GM19463 (cell line): Measurements from ENCODE around the gene ERN2.
"Not testable (repeated sequence)": the region's sequence is repeated elsewhere in the genome, so short reads cannot be mapped to it uniquely, and the experiment has no call there.

Source experiments
- ATAC-seq: cut with Tn5 transposase; IDR thresholded peaks from one replicate; pipeline ENCODE4 v1.9.1; 2021; ENCODE audit warnings: mild to moderate bottlenecking, moderate library complexity; ENCODE audit not compliant: unreplicated experiment

Gene ERN2

DNA sequence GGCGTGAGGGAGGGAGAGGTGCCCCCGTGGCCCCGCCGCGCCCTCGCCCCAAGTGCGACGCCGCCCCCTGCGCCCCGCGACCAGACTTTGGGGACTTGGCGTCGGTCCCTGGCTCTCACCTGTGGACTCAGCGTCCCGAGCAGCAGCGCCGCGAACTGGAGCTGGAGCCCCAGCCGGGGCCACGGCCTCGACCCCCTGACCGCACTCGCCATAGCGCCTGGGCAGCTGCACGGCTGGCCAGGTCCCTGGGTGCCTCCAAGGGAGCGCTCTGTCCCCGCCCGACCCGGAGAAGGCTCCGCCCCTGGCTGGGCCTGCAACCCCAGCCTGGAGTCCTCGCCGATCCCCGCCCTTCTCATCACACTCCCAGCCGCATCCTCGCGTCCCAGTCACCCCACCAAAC, at the start of gene ERN2:
ERN2 (minus strand) TSS at position 247 of the 400 bp plus-strand sequence; CDS start at position 212, 35 bp downstream.
- ATAC-seq: no peak

DNA sequence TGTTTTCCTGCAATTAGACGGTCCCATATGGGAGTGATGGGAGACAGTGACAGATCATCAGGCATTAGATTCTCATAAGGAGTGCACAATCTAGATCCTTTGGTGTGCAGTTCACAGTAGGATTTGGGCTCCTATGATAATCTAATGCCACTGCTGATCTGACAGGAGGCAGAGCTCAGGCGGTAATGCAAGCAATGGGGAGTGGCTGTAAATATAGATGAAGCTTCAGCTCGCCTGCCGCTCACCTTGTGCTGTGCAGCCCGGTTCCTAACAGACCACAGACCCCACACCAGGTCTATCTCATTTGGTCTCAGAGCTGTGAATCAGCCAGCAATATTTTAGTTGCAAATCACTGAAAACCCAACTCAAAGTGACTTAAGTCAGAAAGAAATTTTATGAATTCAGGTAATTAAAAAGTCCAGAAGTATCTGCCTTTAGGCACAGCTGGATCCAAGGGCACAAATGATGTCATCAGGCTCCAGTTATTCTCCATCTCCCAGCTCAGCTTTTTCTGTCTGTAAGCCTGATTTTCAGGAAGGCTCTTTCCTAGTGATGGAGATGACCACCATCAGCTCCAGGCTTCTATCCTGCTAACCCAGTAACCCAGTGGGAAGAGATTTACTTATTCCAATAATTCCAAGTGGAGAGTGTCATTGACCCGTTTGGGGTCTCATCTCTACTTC, 45.1 kb upstream of the ERN2 start:
- no peak for ATAC-seq

DNA sequence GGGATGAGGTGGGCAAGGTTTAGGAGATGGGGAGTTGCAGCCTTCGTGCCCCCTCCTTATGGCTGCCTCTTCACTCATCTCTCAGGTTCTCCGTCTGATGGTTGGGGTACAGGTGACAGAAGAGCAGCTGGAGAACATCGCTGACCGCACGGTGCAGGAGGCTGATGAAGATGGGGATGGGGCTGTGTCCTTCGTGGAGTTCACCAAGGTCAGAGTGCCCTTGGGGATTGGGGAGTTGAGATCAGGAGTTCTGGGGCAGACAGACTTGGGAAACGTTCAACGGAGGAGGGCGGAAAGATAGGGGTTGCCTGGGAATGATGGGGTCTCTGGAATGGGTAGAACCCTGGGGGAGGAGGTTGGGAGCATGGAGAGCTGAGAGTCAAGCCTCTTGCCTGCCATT, 44.1 kb upstream of the ERN2 start:
- no peak for ATAC-seq

DNA sequence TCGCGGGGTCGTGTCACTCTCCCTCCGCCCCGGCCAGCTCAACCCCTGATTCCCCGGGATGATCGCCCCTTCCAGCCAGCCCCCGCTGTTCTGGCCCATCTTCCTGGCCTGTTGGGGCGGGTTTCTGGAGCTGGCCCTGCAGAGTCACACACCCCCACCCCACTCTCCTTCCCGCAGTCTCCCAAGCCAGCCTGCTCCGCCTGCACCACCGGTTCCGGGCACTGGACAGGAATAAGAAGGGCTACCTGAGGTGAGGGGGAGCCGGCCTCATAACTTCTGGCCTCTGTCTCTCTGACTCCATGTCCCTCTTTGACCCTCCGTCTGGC, 42.4 kb upstream of the ERN2 start:
- ATAC-seq: no peak

DNA sequence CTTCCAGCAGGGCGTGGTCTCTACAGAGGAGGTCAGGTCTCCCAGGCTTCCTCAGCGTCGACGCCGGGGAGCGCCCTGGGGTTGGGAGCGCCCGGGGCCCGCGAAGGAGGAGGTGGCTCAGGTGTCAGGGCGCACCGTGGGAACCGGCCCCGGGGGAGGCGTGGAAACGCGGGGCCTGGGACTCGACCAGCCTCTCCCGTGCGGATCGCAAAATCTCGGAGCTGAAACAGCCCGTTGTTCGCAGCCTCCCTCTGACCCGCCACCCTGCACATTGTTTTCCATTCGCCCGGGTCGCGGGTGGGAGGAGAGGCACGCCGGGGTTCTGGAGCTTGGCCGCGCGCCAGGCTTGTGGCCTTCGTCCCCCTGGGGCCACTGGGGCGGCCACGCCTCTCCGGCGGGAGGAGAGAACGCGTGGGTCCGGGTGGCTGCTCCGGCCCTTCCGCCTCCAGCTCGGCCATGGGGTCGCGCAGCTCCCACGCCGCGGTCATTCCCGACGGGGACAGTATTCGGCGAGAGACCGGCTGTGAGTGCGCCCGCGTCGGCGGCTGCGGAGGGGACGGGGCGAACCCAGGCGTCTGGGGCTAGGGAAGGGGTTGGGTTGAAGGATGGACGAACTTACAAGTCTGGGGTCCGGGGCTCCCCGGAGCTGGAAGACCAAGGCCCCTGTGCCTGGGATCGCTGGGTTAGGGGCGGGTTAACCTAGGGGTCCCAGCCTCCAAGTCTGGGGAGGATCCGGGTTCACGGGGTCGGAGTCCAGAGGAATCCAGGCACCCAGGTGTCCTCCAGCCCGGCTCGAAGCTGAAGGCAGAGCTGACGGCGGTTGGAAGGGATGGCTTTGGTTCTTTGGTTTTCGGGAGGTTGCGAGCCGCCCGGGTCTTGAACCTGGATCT, 41.8 kb upstream of the ERN2 start, which contains the start of gene CHP2:
CHP2 (plus strand) TSS at position 433 of the 890 bp plus-strand sequence; CDS start at position 457, 24 bp downstream.
- no peak for ATAC-seq

DNA sequence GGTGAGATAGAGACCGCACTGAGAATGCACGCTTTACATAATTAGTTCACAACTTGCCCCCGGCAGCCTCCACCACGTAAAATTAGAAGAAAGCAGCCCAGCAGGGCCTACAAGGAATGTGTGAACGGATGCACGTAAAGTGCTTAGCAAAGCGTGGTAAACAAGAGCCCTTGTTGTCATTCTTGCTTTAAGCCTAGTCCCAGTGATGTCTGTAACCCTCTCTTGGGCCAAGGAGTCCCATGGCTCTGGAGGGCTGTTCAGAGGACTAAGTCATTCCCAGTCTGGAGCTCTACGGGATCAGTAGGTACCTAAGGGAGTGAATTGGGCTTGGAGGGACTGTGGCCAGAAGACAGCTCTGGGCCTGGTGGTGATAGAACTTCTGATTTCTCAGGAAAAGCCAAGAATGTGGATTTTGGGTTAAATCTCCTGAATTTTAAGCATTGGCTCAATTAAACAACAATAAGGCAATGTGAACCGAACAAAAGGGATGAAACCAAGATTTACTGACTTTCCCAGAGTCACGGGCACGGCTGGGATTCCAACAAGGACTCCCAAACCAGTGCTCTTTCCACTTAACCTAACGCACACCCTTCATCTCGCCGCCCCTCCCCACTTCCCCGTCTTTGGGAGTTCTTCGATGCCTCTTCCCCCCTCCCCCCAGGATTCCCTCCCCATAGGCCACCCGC, 41.0 kb upstream of the ERN2 start:
- no peak for ATAC-seq

DNA sequence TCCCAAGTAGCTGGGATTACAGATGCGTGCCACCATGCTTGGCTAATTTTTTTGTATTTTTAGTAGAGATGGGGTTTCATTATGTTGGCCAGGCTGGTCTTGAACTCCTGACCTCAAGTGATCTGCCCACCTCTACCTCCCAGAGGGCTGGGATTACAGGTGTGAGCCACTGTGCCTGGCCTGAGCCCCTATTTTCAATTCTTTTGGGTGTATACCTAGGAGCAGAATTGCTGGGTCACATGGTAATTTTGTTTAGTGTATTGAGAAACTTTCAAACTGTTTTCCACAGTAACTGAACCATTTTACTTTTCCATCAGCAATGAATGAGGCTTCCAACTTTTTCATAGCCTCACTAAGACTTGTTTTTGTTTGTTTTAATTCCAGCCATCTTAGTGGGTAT, 38.0 kb upstream of the ERN2 start:
- not testable (repeated sequence) for ATAC-seq

DNA sequence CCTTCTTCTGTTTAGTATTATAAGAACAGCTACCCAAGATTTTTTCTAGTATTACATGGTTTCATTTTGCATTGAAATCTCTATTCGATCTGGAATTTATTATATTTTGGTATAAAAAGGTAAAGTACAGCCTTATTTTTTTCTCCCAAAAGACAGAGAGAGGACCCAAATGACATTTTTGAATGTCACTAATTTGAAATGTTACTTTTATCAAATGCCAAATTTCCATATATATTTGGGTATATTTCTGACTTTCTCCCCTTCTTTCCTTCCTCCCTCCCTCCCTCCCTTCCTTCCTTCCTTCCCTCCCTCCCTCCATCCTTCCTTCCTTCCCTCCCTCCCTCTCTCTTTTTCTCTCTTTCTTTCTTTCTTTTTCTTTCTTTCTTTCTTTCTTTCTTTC, 35.6 kb upstream of the ERN2 start:
- no peak for ATAC-seq

DNA sequence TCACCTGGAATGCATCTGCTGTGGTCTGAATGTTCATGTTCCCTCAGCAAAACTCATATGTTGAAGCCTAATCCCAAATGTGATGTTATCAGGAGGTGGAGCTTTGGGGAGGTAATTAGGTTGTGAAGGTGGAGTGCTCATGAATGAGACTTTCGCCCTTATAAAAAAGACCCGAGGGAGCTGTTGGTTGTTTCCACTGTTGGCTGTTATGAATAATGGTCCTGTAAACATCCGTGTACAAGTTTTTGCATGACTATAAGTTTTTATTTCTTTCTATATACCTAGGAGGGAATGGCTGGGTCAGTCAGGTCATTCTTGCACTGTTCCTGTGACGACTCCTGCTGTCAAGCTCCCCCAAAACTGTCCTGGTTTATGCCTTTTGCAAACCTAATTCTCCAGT, 32.2 kb upstream of the ERN2 start:
- no peak for ATAC-seq

DNA sequence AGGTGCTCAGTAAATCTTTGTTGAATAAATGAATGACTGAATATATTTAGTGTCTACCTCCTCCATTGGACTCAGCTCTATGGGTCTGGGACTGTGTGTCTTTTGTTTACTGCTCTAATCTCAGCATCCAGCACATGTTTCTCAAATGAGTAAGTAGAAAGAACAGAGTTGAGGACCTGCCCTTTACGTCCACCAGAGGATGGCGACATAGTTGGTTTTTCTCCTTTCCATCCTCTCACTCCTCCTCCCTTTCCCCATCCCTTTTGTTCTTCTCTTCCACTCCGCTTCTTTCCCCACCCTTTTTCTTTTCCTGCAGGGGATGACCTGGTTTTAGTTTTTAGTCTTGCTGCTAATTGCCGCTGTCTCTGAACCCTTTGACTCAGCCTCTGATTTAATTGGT, 29.7 kb upstream of the ERN2 start:
- no peak for ATAC-seq

DNA sequence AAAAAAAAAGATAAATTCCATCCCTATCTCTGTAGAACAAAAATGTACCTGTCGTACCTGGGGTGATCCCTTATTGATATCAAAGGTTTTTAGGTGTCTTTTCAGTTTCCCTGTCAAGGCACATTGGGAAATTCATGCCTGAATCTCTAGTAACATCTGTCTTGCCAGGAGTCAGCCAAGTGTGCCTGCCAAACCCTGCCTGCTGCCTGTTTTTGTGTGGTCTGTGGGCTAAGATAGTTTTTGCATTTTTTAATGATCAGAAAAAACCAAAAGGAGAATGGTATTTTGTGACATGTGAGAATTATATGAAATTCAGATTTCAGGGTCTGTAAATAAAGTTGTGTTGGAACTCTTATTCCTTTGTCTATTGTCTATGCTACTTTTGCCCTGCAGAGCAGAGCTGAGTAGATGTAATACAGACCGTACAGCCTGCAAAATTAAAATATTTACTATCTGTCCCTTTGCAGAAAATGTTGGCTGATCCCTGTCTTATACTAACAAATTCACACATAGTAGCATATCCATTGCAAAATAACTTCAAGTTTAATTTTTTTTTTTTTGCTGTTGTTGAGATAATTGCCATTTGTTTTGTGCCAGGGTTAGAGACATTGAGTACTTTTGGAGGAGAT, 28.8 kb upstream of the ERN2 start:
- ATAC-seq: no peak

DNA sequence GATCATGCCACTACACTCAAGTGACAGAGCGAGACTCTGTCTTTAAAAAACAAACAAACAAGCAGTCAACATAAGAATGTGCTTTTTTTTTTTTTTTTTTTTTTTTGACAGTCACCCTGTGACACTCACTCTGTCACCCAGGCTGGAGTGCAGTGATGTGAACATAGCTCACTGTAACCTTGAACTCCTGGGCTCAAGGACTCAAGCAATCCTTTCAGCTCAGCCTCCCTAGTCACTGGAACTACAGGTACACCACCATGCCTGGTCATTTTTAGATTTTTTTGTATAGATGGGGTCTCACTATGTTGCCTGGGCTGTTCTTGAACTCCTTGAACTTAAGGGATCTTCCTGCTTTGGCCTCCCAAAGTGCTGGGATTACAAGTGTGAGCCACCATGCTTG, 26.5 kb upstream of the ERN2 start:
- ATAC-seq: no peak

DNA sequence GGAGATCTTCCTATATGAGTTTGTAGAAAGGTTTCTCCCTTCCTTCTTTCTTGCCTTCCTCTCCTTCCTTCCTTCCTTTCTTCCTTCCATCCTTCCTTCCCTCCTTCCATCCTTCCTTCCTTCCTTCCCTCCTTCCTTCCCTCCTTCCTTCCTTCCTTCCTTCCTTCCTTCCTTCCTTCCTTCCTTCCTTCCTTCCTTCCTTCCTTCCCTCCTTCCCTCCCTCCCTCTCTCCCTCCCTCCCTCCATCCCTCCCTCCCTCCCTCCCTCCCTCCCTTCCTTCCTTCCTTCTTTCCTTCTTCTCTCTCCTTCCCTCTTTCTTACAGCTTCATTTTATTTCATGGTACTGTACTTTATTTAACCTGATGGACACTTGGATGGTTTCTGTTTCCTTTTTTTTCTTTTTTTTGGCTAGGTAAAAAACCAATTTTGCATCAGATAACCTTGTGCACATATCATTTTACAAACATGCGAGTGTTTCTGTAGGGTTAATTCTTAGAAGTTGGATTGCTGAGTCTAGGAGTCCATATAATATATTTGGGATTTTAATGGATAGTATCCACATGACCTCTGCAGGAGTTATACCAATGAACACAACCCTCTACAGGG, 24.5 kb upstream of the ERN2 start:
- ATAC-seq: not testable (repeated sequence)

DNA sequence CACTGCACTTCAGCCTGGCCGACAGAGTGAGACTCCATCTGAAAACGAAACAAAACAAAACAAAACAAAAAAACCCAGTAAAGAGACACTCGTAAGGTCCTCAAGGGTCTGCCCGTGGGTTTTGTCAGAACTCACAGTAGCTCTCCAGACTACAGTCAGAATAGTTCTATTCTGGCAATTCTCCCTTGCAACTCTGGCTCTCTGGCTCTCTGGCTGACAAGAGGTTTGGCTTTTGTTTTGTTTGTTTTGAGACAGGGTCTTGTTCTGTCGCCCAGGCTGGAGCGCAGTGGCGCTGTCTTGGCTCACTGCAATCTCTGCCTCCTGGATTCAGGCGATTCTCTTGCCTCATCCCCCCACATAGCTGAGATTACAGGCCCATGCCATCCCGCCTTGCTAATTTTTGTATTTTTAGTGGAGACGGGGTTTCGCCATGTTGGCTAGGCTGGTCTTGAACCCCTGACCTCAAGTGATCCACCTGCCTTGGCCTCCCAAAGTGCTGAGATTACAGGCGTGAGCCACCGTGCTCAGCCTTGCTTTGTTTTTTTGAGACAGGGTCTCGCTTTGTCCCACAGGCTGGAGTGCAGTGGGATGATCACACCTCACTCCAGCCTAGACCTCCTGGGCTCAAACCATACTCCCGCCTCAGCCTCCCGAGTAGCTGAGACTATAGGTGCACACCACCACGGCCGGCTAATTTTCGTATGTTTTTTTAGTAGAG, 21.3 kb upstream of the ERN2 start:
- no peak for ATAC-seq

DNA sequence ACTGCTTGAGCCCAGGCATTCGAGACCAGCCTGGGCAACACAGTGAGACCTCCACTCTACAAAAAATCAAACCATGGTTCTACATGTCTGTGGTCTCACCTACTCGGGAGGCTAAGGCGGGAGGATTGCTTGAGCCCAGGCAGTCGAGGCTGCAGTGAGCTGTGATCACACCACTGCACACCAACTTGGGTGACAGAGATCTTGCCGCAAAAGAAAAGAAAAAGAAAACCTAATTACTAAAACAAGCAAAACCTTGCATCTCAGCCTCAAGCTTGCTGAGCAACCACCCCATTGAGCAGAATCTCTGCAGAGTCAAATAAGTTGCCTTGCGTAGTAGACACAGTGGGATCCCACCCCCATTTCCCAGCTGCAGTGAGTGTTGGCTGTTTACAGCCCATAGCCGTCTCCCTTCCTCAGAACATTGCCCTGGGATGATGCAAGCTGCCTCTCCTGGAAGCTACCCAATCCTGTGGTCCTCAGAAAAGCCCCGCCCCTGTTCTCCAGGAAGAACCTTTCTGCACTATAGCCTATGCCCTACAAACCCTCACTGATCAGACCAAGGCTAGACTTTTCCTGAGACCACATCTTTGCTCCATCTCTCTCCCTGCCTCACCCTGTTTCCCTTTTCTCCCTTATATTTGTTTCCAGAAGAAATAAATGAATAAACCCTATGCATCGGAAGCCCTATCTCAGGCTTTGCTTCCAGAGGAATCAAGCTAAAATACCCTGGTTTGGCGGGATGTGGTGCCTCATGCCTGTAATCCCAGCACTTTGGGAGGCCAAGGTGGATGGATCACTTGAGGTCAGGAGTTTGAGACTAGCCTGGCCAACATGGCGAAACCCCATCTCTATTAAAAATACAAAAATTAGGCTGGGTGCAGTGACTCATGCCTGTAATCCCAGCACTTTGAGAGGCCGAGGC, 16.7 kb upstream of the ERN2 start:
- no peak for ATAC-seq

DNA sequence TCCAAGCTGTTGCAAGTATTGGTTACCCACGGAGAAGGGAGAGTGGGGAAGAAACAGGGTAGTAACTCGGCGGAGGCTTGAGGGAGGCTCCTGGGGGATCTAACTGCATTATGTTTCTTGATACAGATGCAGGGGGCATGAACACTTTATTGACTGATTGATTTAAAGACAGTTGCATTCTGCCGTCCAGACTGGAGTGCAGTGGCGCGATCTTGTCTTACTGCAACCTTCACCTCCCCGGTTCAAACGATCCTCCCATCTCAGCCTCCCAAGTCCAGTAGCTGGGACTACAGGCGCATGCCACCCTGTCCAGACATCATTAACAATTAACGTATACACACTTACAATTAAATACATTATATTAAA, 15.1 kb upstream of the ERN2 start:
- ATAC-seq: no peak

DNA sequence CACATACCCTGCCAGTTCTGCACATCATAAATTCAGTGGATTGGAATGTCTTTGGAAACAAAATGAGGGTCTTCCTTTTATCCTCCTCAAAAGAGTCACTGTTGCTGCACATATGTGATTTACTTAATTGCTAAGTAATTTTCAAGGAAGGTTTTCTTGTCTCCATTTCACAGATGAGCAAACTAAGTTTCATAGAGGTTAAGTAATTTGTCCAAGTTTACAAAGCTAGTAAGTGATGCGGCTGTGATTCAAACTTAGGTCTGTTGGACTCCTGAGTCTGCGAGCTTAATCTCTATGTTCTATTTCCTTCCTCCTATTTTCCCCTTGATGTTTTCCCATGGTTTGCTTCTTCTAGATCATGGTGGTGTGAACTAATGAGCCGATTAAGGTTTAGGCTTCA, 13.7 kb upstream of the ERN2 start:
- no peak for ATAC-seq

DNA sequence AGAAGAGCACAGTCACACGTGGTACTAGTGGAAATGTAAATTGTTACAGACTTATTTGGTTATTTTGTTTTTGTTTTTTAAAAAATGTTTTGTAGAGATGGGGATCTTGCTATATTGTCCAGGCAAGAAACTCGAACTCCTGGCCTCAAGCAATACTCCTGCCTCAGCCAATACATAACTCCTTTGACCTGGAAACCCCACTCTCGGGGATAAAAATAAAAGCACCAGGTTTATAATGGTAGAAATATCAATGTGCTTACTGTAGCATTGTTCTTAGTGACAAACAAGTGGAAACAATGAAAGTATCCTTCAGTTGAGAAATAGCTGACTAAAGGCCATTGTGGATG, 11.7 kb upstream of the ERN2 start:
- ATAC-seq: no peak

DNA sequence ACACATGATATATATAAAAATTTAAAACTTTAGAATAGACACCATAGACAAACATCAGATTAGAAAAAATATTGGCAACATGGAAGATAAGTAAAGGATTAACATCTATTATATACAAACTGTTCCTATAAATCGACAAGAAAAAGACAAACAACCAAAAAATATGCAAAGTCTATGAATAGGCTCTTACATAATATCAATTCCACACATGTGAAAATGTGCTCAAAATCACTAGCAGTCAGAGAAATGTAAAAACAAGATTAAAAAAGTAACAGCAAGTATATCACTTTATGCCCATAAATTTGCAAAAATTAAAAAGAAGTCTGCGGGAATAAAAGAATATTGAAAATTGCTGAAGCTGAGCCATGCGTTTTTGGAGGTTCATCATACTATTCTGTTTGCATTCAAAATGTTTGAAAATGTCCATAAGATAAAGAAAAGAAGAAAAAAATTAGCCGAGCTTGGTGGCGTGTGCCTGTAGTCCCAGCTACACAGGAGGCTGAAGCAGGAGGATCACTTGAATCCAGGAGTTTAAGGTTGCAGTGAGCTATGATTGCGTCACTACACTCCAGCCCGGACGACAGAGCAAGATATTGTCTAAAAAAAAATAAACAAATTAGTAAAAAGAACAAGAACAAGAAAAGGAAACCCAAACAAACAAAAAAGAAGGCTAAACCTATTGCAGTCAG, 11.2 kb upstream of the ERN2 start:
- no peak for ATAC-seq
